OCI-LY3 (cell line): ENCODE measurements around the gene FMN1.
A peak's percentile ranks its signal among the peaks of the same experiment; 100 is the strongest.

ENCODE experiments used
- H2AFZ ChIP-seq: fragments of 200-600, 300-600 bp; shearing (Covaris generic); 2 replicates; pipeline ENCODE4 v1.6.0; 2014; ENCODE audit warnings: antibody characterized with exemption, low read depth, low read length
- H3K27ac ChIP-seq: fragments of 200-600, 300-600 bp; sonication (generic); 2 replicates; pipeline ENCODE4 v1.5.1; 2014; ENCODE audit warnings: mild to moderate bottlenecking, low read length, moderate library complexity, mixed read lengths
- H3K27me3 ChIP-seq: fragments of 200-600, 300-600 bp; sonication (generic); 2 replicates; pipeline ENCODE4 v1.6.1; 2014; ENCODE audit warnings: low read depth, low read length, mixed read lengths
- H3K36me3 ChIP-seq: fragments of 200-600, 300-600 bp; sonication (generic); replicated peaks from 2 replicates; pipeline ENCODE3; 2014; ENCODE audit warnings: low read depth, low read length, mixed read lengths
- H3K4me1 ChIP-seq: fragments of 300-600, 200-600 bp; sonication (generic); 2 replicates; pipeline ENCODE4 v1.6.1; 2014; ENCODE audit warnings: low read length, mixed read lengths
- H3K4me2 ChIP-seq: fragments of 200-600, 300-600 bp; sonication (generic); 2 replicates; pipeline ENCODE4 v1.6.1; 2014; ENCODE audit warnings: low read length, mixed read lengths
- H3K4me3 ChIP-seq: fragments of 300-600, 200-600 bp; sonication (generic); 2 replicates; pipeline ENCODE4 v1.5.1; 2014; ENCODE audit warnings: antibody characterized with exemption, mild to moderate bottlenecking, low read length, moderate library complexity
- H3K79me2 ChIP-seq: fragments of 300-600, 200-600 bp; shearing (Covaris generic); 2 replicates; pipeline ENCODE4 v1.6.1; 2014; ENCODE audit warnings: mild to moderate bottlenecking, low read length, mixed read lengths
- H3K9ac ChIP-seq: fragments of 300-600, 200-600 bp; shearing (Covaris generic); 2 replicates; pipeline ENCODE4 v1.6.0; 2014; ENCODE audit warnings: mild to moderate bottlenecking, low read length, moderate library complexity
- H3K9me3 ChIP-seq: fragments of 200-600, 300-600 bp; shearing (Covaris generic); 2 replicates; pipeline ENCODE4 v1.6.1; 2014; ENCODE audit warnings: low read length, mixed read lengths; ENCODE audit not compliant: insufficient read depth
- H4K20me1 ChIP-seq: fragments of 200-600, 300-600 bp; sonication (generic); 2 replicates; pipeline ENCODE4 v1.6.1; 2016; ENCODE audit warnings: low read length, mixed read lengths; ENCODE audit not compliant: insufficient read depth
- EZH2phosphoT487 ChIP-seq: fragments of 200-600 bp; shearing (Covaris generic); IDR thresholded peaks from 2 replicates; pipeline ENCODE4 v1.6.1; 2018; ENCODE audit warnings: antibody characterized with exemption, mixed run types, low read depth
- TF ChIP-seq, protein P1 (sequence below): fragments of 200-600, 300-600 bp; sonication (generic); IDR thresholded peaks from 2 replicates; pipeline ENCODE4 v1.5.1; 2014; ENCODE audit warnings: antibody characterized with exemption, low read length, low read depth

The FMN1 gene

DNA sequence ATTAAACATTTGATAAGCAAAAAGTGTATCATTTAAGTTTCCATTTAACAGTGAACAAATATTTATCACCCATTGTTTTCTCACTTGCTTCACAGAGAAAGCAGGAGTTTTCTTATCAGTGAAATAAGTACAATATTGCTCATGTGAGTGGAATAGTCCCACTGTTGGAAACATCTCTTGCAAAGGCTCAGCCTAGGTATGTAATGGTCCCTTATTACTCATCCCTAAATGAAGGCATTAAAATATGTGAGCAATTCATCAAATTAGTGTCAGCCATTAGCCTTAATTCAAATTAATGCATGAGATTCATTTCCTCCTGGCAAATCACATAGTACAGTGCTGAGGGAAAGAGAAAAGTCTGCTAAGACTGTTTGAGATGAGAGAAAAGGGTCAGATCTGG, 9.6 kb upstream of the FMN1 start:
- H3K27me3 ChIP-seq: peaks cover 35% of the 10 kb centered on the region
- H3K4me1 ChIP-seq: peaks cover 34% of the 10 kb centered on the region
- no peaks in the 10 kb centered on the region for H3K36me3 ChIP-seq
- H3K9ac ChIP-seq: no peak overlapping the region
- no peak overlapping the region for H3K4me3 ChIP-seq
- H3K79me2 ChIP-seq: no peaks in the 10 kb centered on the region
- TF ChIP-seq, protein P1, sequence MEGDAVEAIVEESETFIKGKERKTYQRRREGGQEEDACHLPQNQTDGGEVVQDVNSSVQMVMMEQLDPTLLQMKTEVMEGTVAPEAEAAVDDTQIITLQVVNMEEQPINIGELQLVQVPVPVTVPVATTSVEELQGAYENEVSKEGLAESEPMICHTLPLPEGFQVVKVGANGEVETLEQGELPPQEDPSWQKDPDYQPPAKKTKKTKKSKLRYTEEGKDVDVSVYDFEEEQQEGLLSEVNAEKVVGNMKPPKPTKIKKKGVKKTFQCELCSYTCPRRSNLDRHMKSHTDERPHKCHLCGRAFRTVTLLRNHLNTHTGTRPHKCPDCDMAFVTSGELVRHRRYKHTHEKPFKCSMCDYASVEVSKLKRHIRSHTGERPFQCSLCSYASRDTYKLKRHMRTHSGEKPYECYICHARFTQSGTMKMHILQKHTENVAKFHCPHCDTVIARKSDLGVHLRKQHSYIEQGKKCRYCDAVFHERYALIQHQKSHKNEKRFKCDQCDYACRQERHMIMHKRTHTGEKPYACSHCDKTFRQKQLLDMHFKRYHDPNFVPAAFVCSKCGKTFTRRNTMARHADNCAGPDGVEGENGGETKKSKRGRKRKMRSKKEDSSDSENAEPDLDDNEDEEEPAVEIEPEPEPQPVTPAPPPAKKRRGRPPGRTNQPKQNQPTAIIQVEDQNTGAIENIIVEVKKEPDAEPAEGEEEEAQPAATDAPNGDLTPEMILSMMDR: no peak
- no peak for TF ChIP-seq EZH2phosphoT487
- H4K20me1 ChIP-seq: no peaks in the 10 kb centered on the region
- H3K27ac ChIP-seq: no peak overlapping the region
- H3K4me2 ChIP-seq: no peak overlapping the region
- no peaks in the 10 kb centered on the region for H3K9me3 ChIP-seq
- no peak overlapping the region for H2AFZ ChIP-seq

DNA sequence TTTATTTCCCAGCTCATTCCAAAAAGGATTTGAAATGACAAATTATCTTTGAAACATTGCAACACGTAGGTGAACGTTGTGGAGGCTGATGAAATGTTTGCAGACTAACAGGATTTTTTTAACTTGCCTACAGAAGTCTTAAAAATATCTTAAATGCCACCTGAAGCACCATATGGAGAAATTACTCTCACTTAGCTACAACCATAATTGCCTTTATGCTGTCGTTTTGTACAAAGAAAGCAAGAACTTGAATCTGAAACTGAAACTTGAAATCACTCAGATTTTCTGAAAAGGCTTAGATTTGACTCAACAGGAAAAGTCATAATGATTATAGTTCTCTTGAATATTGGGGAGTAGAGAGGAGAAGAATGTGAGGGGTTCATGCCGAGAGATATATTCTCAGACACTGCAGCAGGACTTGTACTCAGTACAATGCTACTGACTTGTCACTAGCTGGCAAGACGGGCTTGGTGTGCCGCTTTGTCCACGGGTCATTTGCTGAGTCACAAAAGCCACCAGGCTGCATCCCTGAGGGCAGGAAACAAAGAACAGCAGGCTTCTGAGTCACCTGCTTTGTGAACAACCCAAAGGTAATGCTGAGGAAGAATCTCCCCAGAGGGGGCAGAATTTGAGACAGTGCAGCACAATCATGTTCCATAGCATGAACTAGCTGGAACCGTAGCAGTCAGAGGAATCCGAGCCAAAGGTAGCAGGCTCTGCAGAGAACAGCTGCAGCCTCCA, 7.1 kb upstream of the FMN1 start:
- H3K4me2 ChIP-seq: peak overlapping the region; percentile 87
- no peaks in the 10 kb centered on the region for H4K20me1 ChIP-seq
- peak overlapping the region; percentile 75 for H3K27ac ChIP-seq
- no peak overlapping the region for H2AFZ ChIP-seq
- H3K9me3 ChIP-seq: no peaks in the 10 kb centered on the region
- no peaks in the 10 kb centered on the region for H3K36me3 ChIP-seq
- H3K4me1 ChIP-seq: peaks cover 34% of the 10 kb centered on the region
- H3K27me3 ChIP-seq: peaks cover 38% of the 10 kb centered on the region
- H3K79me2 ChIP-seq: no peaks in the 10 kb centered on the region
- H3K9ac ChIP-seq: peak overlapping the region; percentile 15; the same call in 1 of the 2 replicates
- peak overlapping the region; percentile 73 for H3K4me3 ChIP-seq
- TF ChIP-seq, protein P1: peak; percentile 32
- TF ChIP-seq EZH2phosphoT487: 0 out of 2 replicates have a peak, but pooled peaks have one; percentile 40

DNA sequence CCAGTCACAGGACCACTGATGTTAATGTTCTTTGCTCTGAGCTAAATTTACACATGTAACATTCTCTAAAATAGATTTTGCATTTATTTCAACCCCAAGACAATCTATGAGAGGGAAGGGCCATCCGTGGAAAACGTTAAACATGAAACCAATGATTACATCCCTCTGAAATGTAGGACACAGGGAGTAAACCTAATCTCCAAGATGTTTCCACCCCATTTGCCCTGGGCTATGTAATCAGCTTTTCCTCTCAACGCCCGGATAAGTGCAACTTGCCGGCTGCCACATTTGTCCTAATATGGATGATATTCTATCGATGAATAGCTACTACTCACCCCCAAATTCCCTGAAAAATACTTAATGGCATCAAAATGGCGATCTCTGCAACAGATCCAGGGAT, 6.4 kb upstream of the FMN1 start:
- no peaks in the 10 kb centered on the region for H4K20me1 ChIP-seq
- peaks cover 34% of the 10 kb centered on the region for H3K4me1 ChIP-seq
- H2AFZ ChIP-seq: no peak overlapping the region
- no peaks in the 10 kb centered on the region for H3K79me2 ChIP-seq
- H3K9ac ChIP-seq: peak overlapping the region; percentile 15; the same call in 1 of the 2 replicates
- peak overlapping the region; percentile 73 for H3K4me3 ChIP-seq
- TF ChIP-seq EZH2phosphoT487: no peak
- TF ChIP-seq, protein P1: no peak
- peak overlapping the region; percentile 75; the same call in 1 of the 2 replicates for H3K27ac ChIP-seq
- H3K4me2 ChIP-seq: peak overlapping the region; percentile 87
- peaks cover 38% of the 10 kb centered on the region for H3K27me3 ChIP-seq
- H3K9me3 ChIP-seq: no peaks in the 10 kb centered on the region
- H3K36me3 ChIP-seq: no peaks in the 10 kb centered on the region

DNA sequence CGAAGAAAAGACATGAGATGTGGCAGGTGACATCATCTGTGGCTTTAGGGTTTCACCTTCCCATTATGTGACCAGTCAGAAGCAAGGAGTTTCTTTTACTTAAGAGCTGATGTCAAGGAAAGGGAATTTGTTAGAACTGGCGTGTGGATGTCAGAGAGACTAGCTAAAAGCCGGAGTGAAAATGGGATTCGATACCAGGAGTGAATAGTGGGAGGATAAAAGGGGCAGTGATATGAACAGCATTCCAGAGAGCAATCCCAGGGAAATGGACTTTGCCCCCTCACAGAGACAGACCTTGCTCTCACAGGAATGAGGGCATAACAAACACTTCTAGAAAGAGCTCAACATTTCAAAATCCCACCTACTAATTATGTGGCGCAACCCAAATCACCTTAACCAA, 5.9 kb upstream of the FMN1 start:
- Histone ChIP-seq H3K4me3 (no peak overlapping the region), H3K27ac (no peak overlapping the region), H3K4me2 (no peak overlapping the region; the same call in 1 of the 2 replicates), H3K27me3 (peaks cover 40% of the 10 kb centered on the region), H4K20me1 (no peaks in the 10 kb centered on the region), H2AFZ (no peak overlapping the region), H3K79me2 (no peaks in the 10 kb centered on the region), H3K4me1 (peaks cover 34% of the 10 kb centered on the region), H3K9me3 (no peaks in the 10 kb centered on the region), H3K9ac (no peak overlapping the region), H3K36me3 (no peaks in the 10 kb centered on the region)
- TF ChIP-seq, protein P1: no peak
- TF ChIP-seq EZH2phosphoT487: no peak
